Amniotic stem cell (primary cell): Measurements from ENCODE around the gene SLC38A10.
"Not testable (repeated sequence)": the region's sequence is repeated elsewhere in the genome, so short reads cannot be mapped to it uniquely, and the experiment has no call there.

Experiments
- DNase-seq: peaks from one replicate; lab custom pipeline; 2025; lab: John Stamatoyannopoulos, UW

SLC38A10 gene

GRCh38 chr17:81228420-81228819 is 66.7 kb downstream of the SLC38A10 start:
- no peak for DNase-seq

- DNase-seq = not testable (repeated sequence)
Observed at GRCh38 chr17:81227630-81228029, 67.5 kb downstream of the SLC38A10 start.

- DNase-seq = no peak
Observed at GRCh38 chr17:81223762-81224130, 71.4 kb downstream of the SLC38A10 start.

GRCh38 chr17:81222906-81223761 is 72.0 kb downstream of the SLC38A10 start, which contains the start of gene CEP131:
Gene CEP131 (minus strand): TSS chr17:81222965. CDS start chr17:81220056, 2,909 bp downstream.
- DNase-seq = peak; percentile 96

GRCh38 chr17:81222620-81222905 is 72.5 kb downstream of the SLC38A10 start:
- DNase-seq = no peak

GRCh38 chr17:81221842-81222619 is 73.1 kb downstream of the SLC38A10 start:
- no peak for DNase-seq

- no peak for DNase-seq
Observed at GRCh38 chr17:81221371-81221841, 73.7 kb downstream of the SLC38A10 start.

- no peak for DNase-seq
Observed at GRCh38 chr17:81219476-81220180, 75.5 kb downstream of the SLC38A10 start.

GRCh38 chr17:81218991-81219390 is 76.1 kb downstream of the SLC38A10 start:
- DNase-seq = no peak

GRCh38 chr17:81218459-81218858 is 76.6 kb downstream of the SLC38A10 start:
- DNase-seq = no peak

- DNase-seq = no peak
Observed at GRCh38 chr17:81217491-81217890, 77.6 kb downstream of the SLC38A10 start.

GRCh38 chr17:81213978-81214377 is 81.1 kb downstream of the SLC38A10 start:
- no peak for DNase-seq

GRCh38 chr17:81212365-81212764 is 82.7 kb downstream of the SLC38A10 start:
- no peak for DNase-seq

GRCh38 chr17:81210868-81211267 is 84.2 kb downstream of the SLC38A10 start:
- no peak for DNase-seq

- DNase-seq = no peak
Observed at GRCh38 chr17:81210466-81210865, 84.6 kb downstream of the SLC38A10 start.

- DNase-seq = no peak
Observed at GRCh38 chr17:81209141-81209540, 86.0 kb downstream of the SLC38A10 start.

- DNase-seq = no peak
Observed at GRCh38 chr17:81208651-81209050, 86.5 kb downstream of the SLC38A10 start.

- DNase-seq = no peak
Observed at GRCh38 chr17:81207610-81208581, 87.2 kb downstream of the SLC38A10 start.

- no peak for DNase-seq
Observed at GRCh38 chr17:81206657-81207056, 88.5 kb downstream of the SLC38A10 start.

- no peak for DNase-seq
Observed at GRCh38 chr17:81206166-81206565, 88.9 kb downstream of the SLC38A10 start.

GRCh38 chr17:81204578-81204977 is 90.5 kb downstream of the SLC38A10 start:
- no peak for DNase-seq
